GM23248 (cell line): ENCODE measurements around the gene ZNF787.

Experiments
- EZH2 ChIP-seq: fragments of 200-600 bp; sonication (generic); IDR thresholded peaks from 2 replicates; pipeline ENCODE4 v1.6.1; 2018; ENCODE audit warnings: antibody characterized with exemption, mild to moderate bottlenecking; ENCODE audit not compliant: insufficient read depth, poor library complexity, severe bottlenecking
- EZH2phosphoT487 ChIP-seq: fragments of 200-600 bp; sonication (generic); IDR thresholded peaks from 2 replicates; pipeline ENCODE4 v1.6.1; 2018; ENCODE audit warnings: antibody characterized with exemption, moderate library complexity, mild to moderate bottlenecking, low read depth; ENCODE audit not compliant: insufficient read depth

DNA sequence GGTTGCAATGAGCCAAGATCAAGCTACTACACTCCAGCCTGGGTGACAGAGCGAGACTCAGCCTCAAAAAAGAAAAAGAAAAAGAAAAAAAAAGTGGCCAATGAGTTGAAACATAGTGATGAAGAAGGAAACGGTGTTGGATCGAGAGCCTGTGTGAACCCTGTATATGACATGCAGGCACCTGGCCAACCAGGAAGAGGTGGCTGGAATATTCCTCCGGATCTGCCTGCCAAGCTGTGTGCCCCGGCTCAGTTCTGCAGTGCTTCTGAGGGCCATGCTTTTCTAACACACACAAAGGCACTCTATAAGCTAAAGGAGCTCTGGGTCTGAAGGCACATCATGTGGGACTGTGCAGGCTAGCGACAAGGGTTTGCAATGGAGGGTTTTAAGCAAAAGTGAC lies 16.3 kb upstream of the ZNF787 start:
- TF ChIP-seq EZH2 (no peak), EZH2phosphoT487 (no peak)
